Eye (tissue), 1 donor: Measurements from ENCODE around the gene REEP1.
"Not testable (repeated sequence)": the region's sequence is repeated elsewhere in the genome, so short reads cannot be mapped to it uniquely, and the experiment has no call there.

ENCODE experiments used
- DNase-seq: peaks from one replicate; pipeline ENCODE4 v3.0.0-alpha.2; 2015

The REEP1 gene

DNA sequence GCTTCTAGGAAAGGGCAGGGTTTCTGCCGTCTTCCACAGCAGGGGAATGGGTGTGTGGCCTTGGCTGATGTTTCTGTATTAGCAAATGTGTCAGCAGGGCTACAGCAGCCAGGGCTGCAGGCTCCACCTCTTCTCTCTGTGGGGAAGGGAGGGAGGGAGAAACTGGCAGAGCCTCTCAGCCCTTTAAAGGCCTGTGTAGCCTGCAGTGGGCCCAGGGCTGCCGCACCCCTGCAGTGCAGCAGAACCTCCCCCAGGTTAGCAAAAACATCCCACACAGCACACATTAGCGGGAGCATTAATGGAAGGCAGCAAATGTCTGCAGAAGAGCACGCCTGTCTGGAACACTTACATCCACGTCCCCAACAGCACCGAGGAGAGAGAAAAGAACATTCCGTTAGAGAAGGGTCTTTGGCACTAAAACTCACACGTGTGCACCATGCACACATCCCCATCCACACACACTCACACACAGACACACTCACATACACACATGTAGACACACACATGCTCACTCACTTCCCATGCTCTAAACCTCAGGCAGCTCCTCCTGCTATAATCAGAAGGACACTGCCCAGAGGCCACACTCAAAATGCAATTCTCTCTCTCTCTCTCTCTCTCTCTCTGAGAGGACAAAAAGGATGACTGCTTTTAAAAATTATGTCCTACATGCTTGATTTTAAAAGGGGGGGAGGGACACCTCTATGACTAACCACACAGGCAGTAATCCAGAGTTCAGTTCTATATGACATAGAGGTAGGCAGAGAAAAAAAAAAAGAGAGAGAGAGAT is 114.1 kb downstream of the REEP1 start:
- peak; percentile 77 for DNase-seq

DNA sequence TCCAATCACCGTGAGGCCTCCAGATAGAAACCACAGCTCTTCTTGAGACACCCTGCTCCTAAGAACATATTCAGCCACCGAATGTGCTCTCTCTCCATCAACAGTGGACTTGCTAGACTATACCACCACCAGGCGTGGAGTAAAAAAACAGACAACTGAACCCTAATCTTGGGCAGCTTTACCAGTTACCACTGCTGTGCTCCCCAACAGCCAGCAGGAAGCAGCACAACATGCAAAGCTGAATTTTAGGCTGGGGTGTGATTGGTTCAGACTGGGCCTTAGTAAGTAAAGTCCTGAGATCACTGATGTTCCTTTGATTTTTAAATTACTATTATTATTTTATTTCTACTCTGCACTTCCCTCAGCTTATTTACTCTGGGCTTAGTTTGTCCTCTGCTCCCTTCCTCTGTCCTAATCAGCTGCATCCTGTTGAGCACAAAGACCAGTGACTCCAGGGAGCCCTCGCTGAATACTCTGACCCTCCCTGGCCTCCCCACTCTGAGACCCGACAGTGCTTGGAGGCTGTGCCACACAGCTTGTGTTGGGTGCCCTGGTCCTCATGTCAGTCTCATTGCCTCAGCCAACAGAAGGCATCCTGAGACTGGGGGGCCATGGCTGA is 116.3 kb downstream of the REEP1 start:
- peak; percentile 82 for DNase-seq

DNA sequence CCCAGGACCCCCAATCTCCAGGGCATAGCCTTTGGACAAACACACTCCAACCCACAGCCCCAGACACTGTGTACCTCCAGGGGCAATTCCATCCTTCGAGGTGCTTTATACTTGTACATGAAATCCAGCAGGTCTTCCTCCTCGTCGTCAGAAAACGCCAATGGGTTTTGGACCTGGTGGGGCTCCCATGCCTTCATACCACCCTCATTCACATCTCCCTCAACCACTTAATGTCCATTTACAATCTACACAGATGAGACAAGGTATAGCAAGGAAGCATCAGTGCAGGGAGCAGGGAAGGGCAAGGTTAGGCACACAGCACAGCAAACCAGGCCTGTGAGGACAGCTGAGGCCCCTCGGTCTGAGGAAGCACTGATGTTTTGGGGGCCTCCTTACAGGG is 117.5 kb downstream of the REEP1 start:
- DNase-seq = no peak

DNA sequence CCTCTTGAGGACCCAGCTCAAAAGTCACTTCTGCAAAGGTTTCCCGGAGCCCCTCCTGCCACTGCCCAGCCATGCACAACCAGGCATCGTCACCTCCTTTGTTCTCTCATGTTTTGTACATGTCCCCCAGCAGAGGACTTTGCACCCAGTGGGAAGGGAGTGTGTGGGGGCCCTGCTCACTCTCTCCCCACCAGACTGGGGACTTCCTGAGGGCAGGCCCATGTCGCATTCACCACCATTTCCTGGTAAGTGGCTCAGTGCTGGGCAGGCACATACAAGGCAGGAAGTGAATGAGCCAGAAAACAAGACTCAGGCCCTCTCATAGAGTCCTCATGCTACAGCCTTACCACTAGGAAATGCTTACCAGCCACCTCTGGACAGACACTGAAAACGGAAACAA is 119.3 kb downstream of the REEP1 start:
- DNase-seq = no peak

DNA sequence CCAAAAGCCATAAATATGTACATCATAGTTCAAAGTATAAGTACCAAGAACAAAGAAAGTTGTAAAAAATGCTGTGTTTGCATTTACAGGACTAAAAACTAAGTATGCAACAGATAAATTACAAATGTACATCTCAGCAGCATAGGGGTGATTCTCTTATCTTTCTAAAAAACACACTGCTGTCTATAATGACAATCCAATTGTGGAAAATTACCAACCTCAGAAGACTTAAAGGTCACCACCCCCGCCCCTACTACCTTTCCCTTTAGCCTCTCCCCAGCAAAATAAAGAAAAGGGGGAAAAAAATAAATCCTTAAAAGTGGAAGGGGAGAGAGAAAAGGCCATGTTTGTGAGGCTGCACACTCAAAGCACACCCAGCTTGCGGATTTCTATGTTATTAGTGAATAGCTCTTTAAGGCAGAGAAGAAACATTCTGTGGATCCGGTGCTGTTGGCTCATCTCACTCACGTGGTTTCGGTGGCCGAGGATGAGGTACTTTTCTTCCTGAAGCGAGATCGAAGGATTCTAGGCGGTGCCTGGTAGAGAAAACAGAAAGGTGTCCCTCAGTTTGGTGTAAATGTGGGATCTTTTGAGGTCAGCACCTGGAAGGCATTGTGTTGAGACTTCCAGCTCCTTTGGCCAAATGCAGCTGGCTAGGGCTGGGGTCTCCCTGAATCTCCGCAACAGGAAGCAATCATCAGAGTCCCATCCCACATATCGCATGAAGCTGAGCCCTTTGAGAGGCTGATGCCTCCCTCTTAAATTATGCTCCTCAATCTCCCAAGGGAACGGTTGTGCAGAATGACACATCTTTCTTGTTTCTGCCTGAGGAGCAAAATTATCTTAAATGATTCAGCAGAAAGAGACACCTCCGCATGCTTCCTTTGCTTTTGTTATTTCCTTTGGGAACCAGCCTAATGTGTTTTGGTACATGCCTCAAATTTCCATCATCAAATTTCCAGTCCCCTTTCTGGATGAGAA is 120.6 kb downstream of the REEP1 start:
- no peak for DNase-seq

DNA sequence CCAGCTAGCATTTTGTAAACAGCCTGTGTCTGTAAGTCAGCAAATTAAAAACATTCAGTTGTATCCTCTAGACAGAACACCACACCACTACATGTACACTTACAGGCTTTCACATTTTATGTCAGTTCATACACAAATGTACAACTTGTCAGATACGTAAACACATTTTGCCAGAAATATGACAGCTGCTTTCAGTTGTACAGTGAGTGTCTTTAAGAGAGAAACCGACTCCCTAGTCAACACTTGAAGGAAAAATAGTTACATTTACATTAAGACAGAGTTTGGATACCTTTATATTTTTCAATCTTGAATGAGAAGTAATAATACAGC is 123.0 kb downstream of the REEP1 start:
- DNase-seq = no peak

DNA sequence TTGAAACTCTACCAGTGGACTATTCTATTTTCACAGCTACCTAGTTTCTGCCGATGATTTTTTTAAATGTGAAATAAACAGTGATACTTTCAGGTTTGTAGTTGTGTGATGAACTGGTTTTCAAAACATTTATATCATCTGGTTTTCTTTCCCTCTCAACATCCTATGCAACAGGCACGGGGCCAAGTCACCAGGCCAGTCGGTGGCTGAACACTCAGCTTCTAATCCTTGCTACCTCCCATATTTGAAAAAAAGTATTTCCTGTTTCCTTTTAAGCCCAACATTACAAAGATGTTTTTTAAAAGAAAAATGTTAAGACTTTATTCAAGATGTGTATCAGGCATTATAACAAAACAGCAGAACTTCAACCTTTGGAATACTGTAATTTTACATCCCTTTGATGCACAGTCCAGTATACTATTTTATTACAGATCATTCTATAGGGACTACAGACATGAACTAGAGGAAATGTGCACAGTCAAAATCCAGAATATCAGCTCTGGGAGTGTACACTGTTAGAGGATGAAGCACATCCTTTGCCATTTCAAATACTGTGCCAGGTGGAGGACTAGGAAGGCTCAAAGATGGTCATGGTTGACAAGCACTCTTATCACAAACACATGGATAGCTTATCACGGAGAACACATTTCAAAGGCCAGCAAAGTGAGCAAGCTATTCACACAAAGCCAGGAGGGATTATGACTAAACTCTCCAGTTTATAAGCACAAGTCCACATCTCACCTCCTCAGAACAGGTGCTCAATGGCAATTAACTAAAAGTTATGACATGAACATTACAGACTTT is 123.5 kb downstream of the REEP1 start:
- no peak for DNase-seq

DNA sequence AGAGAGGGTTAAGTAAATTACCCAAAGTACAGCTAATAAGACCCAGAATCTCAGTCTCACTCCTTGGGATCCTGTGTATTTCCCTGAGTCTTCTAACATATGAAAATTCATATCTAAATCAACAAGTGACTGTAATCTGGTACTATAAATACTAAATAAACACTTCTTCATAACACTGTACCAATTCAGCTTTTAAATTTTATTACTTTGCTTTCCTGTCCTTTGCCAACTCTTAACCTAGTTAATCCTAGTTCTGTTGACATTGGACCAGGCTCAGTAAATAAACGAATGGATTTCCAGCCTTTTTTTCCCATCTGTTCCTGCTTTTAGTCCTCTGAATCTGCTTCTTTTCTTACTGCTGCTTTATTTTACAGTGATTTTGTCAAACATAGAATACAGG is 124.4 kb downstream of the REEP1 start:
- DNase-seq = no peak

DNA sequence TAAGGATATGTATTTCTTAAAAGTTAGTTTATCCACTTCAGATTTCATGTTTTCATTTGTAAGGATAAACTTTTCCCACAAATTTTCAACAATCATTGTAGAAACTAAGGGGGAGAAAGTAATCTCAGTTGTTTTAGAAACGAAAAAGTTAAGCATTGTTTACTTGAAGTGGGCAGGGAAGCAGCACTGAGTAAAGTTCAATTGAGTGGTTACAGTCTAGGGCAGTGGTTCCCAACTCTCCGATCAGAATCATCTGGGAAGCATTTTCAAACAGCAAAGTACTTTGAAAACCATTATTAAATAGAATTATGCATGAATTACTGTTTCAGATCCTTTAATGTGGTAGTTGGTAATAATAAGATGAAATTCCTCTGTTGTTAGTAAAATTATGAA is 125.6 kb downstream of the REEP1 start:
- DNase-seq = no peak

DNA sequence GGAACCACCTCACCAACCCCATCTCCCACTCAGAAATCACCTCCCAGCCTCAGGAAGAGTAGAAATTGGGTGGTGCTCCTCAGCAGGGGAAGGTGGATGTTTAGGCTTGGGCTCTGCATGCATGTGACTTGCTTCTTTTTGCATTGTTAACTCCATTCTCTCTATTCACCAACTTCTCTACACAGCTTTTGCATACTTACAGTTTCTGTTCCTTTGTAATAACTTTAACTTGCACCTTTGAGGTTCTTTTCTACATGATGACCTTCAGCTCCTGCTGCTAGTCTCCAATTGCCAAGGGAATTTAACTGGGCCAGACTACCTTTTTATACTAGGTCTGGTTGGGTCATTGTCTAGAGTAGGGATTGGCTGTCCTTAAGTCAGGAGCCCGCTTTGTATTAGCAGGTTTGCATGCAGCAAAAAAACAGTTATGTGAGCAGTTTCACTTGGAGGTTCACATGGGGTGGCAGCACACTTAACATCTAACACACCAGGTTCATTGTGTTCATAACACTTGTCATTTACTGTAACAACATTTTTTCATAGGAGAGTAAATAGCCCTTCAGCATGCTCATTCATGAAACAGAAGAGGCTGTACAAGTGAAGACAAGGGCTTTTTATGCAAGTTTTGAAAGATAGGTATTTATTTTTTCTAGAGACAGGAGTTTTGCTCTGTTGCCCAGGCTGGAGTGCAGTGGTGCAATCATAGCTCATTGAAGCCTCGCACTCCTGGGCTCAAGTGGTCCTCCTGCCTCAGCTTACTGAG is 126.2 kb downstream of the REEP1 start:
- no peak for DNase-seq

DNA sequence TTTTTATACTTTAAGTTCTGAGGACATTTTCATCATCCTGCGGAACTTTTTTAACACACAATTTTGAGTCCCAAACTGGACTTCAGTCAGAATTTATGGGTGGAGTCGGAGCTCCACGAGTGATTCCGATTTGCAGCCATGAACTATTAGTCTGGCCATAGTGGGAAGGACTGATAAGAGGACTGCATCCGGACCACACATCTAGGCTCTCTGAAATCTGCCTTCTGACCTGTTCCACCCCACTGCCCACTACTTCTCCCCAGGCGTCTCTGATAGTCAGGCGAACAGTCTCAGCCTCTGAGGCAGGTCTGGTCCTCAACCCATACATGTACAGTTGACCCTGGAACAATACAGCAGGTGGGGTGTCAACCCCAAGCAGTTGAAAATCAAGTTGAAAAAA is 133.0 kb downstream of the REEP1 start:
- no peak for DNase-seq

DNA sequence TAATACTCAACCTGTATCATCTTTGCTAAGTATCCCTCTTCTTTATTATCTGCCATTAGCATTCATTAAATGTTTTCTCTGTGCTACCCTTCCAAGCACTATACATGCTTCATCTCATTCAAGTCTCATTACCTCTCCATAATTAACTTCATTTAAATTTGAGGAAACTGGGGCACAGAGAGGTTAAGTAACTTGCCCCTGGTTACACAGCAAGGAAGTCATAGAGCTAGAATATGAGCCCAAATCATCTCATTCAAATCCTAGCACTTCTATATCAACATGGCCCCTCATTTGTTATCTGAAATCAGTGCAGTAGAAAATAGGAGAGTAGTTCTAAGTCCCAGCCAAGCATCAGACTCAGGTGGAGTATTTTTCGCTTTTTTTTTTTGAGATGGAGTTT is 133.8 kb downstream of the REEP1 start:
- no peak for DNase-seq

DNA sequence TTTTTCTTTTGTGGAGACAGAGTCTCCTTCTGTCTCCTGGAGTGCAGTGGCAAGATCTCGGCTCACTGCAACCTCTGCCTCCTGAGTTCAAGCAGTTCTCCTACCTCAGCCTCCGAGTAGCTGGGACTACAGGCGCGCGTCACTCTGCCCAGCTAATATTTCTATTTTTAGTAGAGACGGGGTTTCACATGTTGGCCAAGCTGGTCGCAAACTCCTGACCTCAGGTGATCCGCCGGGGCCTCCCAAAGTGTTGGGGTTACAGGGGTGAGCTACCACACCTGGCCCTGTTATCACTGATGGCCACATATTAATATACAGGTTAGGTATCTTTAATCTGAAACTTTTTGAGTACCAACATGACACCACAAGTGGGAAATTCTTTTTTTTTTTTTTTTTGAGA is 134.7 kb downstream of the REEP1 start:
- no peak for DNase-seq

DNA sequence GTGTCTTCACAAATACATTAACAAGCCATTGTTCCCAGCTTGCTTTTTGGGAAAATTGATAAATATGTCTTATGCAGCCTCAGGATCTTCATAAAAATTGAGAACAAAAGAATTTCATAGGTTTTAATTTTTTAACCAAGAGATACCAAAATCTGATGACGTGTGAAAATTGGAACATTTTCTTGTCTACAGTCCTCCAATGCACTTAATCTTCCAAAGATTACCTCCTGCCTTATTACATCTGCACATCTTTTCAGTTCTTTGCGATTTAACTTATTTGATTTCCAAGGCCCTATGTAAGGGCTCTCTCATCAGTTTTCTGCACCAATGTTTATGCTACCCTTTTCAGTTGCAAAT is 135.1 kb downstream of the REEP1 start:
- DNase-seq = no peak

DNA sequence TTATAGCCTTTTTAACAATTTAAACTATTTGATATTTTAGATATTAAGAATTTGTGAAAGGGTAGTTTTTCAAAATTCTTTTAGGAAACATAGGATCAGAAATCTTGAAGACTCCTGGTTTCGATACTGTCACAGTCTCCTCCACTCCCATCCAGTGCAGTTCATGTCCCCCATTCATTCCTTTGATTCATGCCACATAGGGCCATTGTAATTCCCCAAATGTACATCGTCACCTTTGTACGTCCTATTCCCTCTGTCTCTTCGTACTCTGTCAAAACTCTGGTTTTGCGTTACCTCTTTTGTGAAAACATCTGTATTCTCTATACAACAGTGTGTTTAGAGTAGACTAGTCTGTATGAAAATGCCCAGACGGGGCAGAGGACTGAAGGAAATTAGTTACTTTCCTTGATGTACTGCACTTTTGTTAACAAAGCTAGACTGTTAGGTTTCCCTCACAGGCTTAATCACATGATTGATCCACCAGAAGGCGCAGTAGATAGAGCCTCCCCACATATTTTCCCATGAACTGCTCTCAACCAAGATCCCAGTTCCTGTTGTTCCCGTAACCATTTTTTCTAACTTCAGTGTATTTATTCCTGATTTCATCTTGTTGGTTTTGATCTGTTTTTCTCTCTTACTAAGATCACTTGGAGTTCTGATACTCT is 135.6 kb downstream of the REEP1 start:
- DNase-seq = no peak

DNA sequence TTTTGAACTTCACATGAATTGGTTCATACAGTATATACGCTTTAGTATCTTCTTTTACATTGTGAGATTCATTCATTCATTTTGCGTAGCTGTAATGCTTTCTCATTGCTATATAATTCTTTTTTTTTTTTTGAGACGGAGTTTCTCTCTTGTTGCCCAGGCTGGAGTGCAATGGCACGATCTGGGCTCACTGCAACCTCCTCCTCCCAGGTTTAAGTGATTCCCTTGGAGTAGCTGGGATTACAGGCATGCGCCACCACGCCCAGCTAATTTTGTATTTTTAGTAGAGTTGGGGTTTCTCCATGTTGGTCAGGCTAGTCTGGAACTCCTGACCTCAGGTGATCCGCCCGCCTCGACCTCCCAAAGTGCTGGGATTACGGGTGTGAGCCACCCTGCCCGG is 136.9 kb downstream of the REEP1 start:
- DNase-seq = not testable (repeated sequence)

DNA sequence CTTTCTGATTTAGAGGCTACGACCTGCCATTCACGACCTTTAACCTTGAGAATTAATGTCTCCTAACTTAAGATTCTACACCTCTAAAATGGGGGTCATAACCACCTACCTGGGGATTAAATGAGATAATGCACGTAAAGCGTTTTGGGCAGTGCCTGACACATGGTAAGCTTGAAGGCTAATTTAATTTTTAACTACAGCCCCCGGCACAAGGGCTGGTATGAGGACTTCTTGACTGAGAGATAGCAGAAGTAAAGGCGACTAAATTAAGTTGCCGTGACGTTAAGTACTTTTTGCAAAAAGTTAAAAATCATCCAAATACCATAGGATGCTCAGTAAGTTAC is 137.6 kb downstream of the REEP1 start:
- no peak for DNase-seq

DNA sequence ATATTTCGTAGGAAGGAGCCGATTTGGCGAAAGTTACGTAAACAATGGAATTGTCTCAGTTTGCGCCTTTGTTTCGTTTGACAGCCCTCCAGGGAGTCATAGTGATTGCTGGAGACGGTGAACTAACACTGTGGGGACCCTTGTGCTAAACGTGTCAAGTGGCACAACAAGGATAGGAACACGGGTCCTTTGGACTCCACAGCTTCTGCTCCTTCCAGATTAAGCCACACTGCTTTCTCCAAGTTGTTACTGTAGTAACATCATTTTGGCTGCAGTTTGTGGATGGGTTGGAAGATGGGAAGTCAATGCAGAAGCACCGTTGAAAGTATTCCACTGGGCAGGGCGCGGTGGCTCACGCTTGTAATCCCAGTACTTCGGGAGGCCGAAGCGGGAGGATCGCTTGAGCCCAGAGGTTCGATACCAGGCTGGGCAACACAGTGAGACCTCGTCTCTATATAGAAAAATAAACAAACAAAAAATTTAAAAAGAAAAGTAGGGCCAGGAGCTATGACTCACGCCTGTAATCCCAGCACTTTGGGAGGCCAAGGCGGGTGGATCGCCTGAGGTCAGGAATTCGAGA is 141.5 kb downstream of the REEP1 start:
- no peak for DNase-seq

DNA sequence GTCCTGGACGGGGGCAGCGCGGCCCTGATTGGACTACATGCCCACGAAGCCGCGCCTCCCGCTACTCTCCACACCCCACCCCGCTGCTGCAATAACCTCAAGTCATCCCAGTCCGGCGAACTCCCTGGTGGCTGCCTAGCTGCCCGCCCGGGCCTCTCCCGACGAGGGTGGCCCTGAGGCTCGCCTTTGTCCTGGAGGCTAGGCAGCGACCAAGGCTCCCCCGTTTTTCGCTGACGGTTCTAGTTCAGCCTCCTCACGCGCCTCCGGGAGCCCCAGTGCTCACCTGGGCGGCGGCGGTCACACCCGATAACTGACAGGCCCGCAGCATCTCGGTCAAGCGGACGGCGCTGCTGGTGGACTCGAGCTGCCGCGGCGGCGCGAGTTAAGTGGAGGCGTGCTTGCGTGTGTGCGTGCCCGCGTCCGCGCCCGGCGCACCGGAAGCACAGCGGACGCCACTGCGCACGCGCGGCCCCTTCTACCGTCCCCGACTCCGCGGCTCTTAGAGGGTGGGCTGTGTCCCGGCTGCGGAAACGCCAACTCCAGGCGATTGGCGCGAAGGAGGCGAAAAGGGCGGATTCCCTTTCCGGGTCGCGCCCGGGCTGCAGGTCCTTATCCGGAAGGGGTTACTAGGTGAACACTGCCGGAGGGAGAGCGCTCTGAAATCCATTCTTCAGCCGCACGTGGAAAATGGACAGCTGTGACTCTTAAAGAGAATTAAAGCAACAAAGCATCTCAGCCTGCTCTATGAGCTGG is 142.2 kb downstream of the REEP1 start, which contains the start of gene IMMT:
IMMT (minus strand) TSS at position 408 of the 753 bp plus-strand sequence; CDS start at position 328, 80 bp downstream.
- DNase-seq = peak; percentile 98

DNA sequence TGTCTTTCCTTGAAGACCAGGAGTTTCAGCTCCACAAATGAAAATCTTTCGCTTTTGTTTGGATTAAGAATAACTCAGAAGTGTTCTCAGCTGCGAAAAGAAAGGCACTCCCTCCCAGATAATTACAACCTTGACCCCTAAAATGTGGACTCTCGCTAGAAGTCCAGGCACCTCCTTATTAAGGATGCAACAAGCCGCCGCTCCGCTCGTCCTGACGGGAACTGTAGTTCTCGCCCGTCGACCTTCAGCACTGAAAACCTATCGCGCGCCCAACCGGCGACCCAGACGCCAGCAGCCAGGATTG is 142.7 kb downstream of the REEP1 start:
- no peak for DNase-seq
